Measurements from ENCODE around the gene PLXNA4. TPM values are rescaled to one million over a fixed set of nuclear protein-coding genes. Genes with fewer than 3 reads are reported as not detected.

The PLXNA4 gene
- total RNA-seq, 1 experiment from 2014 or later = 0.10 TPM

DNA sequence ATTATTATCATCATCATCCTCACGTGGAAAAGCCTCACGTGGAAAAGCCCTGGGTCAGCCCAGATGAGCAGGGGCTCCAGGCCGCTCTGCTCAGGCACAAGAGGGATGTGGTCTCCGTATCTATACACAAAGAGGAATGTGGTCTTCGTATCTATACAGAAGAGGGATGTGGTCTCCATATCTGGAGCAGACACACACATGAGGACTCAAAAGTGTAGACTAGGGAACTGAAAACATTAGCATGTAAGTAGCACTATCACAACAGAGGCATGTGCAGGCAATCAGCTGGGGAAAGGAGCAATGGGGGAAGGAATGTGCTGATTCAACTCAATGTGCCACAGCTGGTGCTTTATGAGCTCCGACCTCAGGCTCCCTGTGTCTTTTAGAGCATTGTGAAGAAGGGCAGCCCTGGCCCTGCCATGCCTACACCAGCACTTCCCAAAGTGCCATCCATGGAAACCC, 86.5 kb downstream of the PLXNA4 start:
- no peak overlapping the region for H3K27ac ChIP-seq (ENCODE audit: low read length)
- DNase-seq (ENCODE audit: low read depth, low spot score) = no peak
- H3K4me3 ChIP-seq (ENCODE audit: low read depth in 2 of 2, low read length in 2 of 2) = no peak overlapping the region
- intact Hi-C loops (cut with micrococcal nuclease; ENCODE audit: unreplicated experiment) = no loop called here
- H3K27me3 ChIP-seq (ENCODE audit: control insufficient read depth, insufficient read depth, low read length) = peaks cover 9% of the 10 kb centered on the region; the same call in 1 of the 2 replicates
- POLR2A ChIA-PET = no interaction called here
- H3K9me3 ChIP-seq (ENCODE audit: control insufficient read depth, insufficient read depth, low read depth, low read length) = no peaks in the 10 kb centered on the region
- in situ Hi-C loops (cut with HindIII; ENCODE audit: low pct_unique_long_range_greater_than_20kb, low sequenced_read_pairs) = no loop called here
- H3K36me3 ChIP-seq (ENCODE audit: control insufficient read depth, insufficient read depth, low read length) = no peaks in the 10 kb centered on the region
- BruUV-seq (replicated peaks) = no TSS peak
- ATAC-seq = no peak
- CTCF ChIA-PET = no interaction called here
- H3K4me1 ChIP-seq (ENCODE audit: control insufficient read depth, insufficient read depth, low read length) = no peaks in the 10 kb centered on the region
- TF ChIP-seq, protein P1, sequence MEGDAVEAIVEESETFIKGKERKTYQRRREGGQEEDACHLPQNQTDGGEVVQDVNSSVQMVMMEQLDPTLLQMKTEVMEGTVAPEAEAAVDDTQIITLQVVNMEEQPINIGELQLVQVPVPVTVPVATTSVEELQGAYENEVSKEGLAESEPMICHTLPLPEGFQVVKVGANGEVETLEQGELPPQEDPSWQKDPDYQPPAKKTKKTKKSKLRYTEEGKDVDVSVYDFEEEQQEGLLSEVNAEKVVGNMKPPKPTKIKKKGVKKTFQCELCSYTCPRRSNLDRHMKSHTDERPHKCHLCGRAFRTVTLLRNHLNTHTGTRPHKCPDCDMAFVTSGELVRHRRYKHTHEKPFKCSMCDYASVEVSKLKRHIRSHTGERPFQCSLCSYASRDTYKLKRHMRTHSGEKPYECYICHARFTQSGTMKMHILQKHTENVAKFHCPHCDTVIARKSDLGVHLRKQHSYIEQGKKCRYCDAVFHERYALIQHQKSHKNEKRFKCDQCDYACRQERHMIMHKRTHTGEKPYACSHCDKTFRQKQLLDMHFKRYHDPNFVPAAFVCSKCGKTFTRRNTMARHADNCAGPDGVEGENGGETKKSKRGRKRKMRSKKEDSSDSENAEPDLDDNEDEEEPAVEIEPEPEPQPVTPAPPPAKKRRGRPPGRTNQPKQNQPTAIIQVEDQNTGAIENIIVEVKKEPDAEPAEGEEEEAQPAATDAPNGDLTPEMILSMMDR (IDR thresholded peaks at IDR 0.05) = no peak
- TF ChIP-seq TCF7L2 (IDR thresholded peaks at IDR 0.05; ENCODE audit: low read depth, low read length) (no peak), SIN3A (IDR thresholded peaks at IDR 0.05; ENCODE audit: borderline replicate concordance, insufficient read depth, low read depth, low read length) (no peak), POLR2AphosphoS5 (IDR thresholded peaks at IDR 0.05; ENCODE audit: low read depth, low read length) (no peak)
- TF ChIP-seq, protein P2, sequence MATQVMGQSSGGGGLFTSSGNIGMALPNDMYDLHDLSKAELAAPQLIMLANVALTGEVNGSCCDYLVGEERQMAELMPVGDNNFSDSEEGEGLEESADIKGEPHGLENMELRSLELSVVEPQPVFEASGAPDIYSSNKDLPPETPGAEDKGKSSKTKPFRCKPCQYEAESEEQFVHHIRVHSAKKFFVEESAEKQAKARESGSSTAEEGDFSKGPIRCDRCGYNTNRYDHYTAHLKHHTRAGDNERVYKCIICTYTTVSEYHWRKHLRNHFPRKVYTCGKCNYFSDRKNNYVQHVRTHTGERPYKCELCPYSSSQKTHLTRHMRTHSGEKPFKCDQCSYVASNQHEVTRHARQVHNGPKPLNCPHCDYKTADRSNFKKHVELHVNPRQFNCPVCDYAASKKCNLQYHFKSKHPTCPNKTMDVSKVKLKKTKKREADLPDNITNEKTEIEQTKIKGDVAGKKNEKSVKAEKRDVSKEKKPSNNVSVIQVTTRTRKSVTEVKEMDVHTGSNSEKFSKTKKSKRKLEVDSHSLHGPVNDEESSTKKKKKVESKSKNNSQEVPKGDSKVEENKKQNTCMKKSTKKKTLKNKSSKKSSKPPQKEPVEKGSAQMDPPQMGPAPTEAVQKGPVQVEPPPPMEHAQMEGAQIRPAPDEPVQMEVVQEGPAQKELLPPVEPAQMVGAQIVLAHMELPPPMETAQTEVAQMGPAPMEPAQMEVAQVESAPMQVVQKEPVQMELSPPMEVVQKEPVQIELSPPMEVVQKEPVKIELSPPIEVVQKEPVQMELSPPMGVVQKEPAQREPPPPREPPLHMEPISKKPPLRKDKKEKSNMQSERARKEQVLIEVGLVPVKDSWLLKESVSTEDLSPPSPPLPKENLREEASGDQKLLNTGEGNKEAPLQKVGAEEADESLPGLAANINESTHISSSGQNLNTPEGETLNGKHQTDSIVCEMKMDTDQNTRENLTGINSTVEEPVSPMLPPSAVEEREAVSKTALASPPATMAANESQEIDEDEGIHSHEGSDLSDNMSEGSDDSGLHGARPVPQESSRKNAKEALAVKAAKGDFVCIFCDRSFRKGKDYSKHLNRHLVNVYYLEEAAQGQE (IDR thresholded peaks at IDR 0.05; ENCODE audit: insufficient read depth in 1 of 2, low read depth in 2 of 2, low read length in 1 of 2) = no peak

DNA sequence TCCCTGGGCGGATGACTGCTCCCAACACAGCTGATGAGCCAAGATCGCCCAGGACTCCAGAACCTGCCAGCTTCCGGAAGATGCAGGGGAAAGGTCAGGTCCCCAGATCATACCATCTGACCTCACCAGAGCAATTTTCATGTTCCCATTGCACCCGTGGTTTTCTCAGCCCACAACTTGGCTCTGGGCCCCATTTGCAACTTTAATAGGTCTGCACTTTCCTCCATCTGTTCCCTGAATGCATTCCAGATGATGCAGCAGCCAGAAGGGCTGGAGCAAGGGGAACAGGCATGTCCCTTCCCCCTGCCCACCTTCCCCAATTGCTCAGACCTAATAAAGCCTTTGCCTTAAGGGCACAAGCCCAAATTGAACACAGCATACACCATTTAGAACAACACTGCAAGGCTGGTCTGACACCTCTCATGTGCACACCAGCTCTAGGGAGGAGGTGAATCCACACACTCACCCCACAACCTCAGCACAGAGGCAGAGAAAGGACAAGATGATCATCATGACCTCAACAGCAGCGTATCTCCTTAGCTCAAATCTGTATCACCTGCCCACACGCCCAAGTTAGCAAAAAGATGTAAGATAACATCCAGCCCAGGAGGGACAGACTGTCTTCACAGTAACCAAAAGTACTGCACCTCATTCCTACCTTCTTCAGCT, 87.5 kb downstream of the PLXNA4 start:
- TF ChIP-seq, protein P2 (IDR thresholded peaks at IDR 0.05; ENCODE audit: insufficient read depth in 1 of 2, low read depth in 2 of 2, low read length in 1 of 2) = no peak
- TF ChIP-seq SIN3A (IDR thresholded peaks at IDR 0.05; ENCODE audit: borderline replicate concordance, insufficient read depth, low read depth, low read length) = no peak
- TF ChIP-seq, protein P1 (IDR thresholded peaks at IDR 0.05) = no peak
- TF ChIP-seq TCF7L2 (IDR thresholded peaks at IDR 0.05; ENCODE audit: low read depth, low read length) = no peak
- TF ChIP-seq POLR2AphosphoS5 (IDR thresholded peaks at IDR 0.05; ENCODE audit: low read depth, low read length) = no peak
- Histone ChIP-seq H3K27ac (ENCODE audit: low read length) (no peak overlapping the region), H3K27me3 (ENCODE audit: control insufficient read depth, insufficient read depth, low read length) (peaks cover 13% of the 10 kb centered on the region; the same call in 1 of the 2 replicates), H3K9me3 (ENCODE audit: control insufficient read depth, insufficient read depth, low read depth, low read length) (no peaks in the 10 kb centered on the region), H3K4me1 (ENCODE audit: control insufficient read depth, insufficient read depth, low read length) (no peaks in the 10 kb centered on the region), H3K36me3 (ENCODE audit: control insufficient read depth, insufficient read depth, low read length) (no peaks in the 10 kb centered on the region), H3K4me3 (ENCODE audit: low read depth in 2 of 2, low read length in 2 of 2) (no peak overlapping the region)
- intact Hi-C loops (cut with micrococcal nuclease; ENCODE audit: unreplicated experiment) (no loop called here), in situ Hi-C loops (cut with HindIII; ENCODE audit: low pct_unique_long_range_greater_than_20kb, low sequenced_read_pairs) (no loop called here)
- ChIA-PET CTCF (no interaction called here), POLR2A (no interaction called here)
- BruUV-seq (replicated peaks) = no TSS peak
- ATAC-seq (no peak), DNase-seq (ENCODE audit: low read depth, low spot score) (no peak)

Measured in Panc1 (cell line).